GM12878 (cell line): ENCODE data around the gene RIOK1. TPM values are rescaled to one million over a fixed set of nuclear protein-coding genes. Genes with fewer than 3 reads are reported as not detected.

Experiments used
- ATAC-seq: fragments of 200-7000 bp; cut with Tn5 transposase; 3 replicates; pipeline ENCODE4 v1.9.1; 2020; ENCODE audit warnings: mild to moderate bottlenecking, moderate library complexity
- BruUV-seq: library from RNA; stranded (reverse); fragments of 400-500 nt; replicated peaks from 2 replicates; lab custom pipeline; 2021; lab: Mats Ljungman, UMichigan
- CTCF ChIA-PET: fragments of 300-600 bp; sonication (Branson Sonifier 250); formaldehyde crosslinking; extraction: SDS; loops from one replicate; lab custom pipeline; 2021; ENCODE audit warnings: inconsistent platforms; lab: Yijun Ruan, JAX
- POLR2A ChIA-PET: fragments of 350-600 bp; formaldehyde crosslinking; extraction: SDS; loops from one replicate; lab custom pipeline; 2021; ENCODE audit warnings: inconsistent platforms; lab: Charles Lee
- RAD21 ChIA-PET: fragments of 300-600 bp; sonication (Branson Sonifier 250); formaldehyde crosslinking; loops from one replicate; lab custom pipeline; 2023; ENCODE audit warnings: antibody characterized with exemption; ENCODE audit not compliant: unreplicated experiment; lab: Charles Lee
- SMC1A ChIA-PET: fragments of 300-600 bp; sonication (Branson Sonifier 250); formaldehyde crosslinking; loops from one replicate; lab custom pipeline; 2023; ENCODE audit not compliant: unreplicated experiment, uncharacterized antibody; lab: Charles Lee
- DNase-seq: peaks from one replicate; pipeline ENCODE4 v3.0.0-alpha.2; 2011; ENCODE audit warnings: low read depth, low spot score
- FAIRE-seq: peaks from 3 replicates; lab custom pipeline; 2011; peaks lifted over from hg19 to GRCh38; lab: Jason Lieb, UNC
- H2AFZ ChIP-seq: 2 replicates; pipeline ENCODE4 v1.6.0; 2011; ENCODE audit warnings: low read depth, low read length, control low read depth; ENCODE audit not compliant: control insufficient read depth
- H3K27ac ChIP-seq: 2 replicates; pipeline ENCODE4 v1.5.1; 2011; ENCODE audit warnings: control low read depth; ENCODE audit not compliant: control insufficient read depth, insufficient read depth
- H3K27me3 ChIP-seq, 2 experiments: replicated peaks in 1 of 2; 2 replicates each; pipeline versions ENCODE4 v1.6.0 to v1.6.1; 2011; ENCODE audit warnings: low read length in 1 of 2; ENCODE audit not compliant: control insufficient read depth in 2 of 2, insufficient read depth in 2 of 2
- H3K36me3 ChIP-seq, 2 experiments: 2 replicates each; pipeline ENCODE4 v1.5.1; 2011; ENCODE audit warnings: low read length in 1 of 2; ENCODE audit not compliant: control insufficient read depth in 2 of 2, insufficient read depth in 2 of 2
- H3K4me1 ChIP-seq: 2 replicates; pipeline ENCODE4 v1.6.1; 2011; ENCODE audit warnings: mild to moderate bottlenecking, low read length, moderate library complexity, mixed read lengths; ENCODE audit not compliant: control insufficient read depth, insufficient read depth
- H3K4me2 ChIP-seq: 2 replicates; pipeline ENCODE4 v1.6.0; 2011; ENCODE audit warnings: control low read depth; ENCODE audit not compliant: control insufficient read depth, insufficient read depth
- H3K4me3 ChIP-seq: fragments of 200-600 bp; sonication (generic); 2 replicates; pipeline ENCODE4 v1.5.1; 2016
- H3K79me2 ChIP-seq: 2 replicates; pipeline ENCODE4 v1.6.0; 2011; ENCODE audit warnings: low read length; ENCODE audit not compliant: control insufficient read depth, insufficient read depth
- H3K9ac ChIP-seq: 2 replicates; pipeline ENCODE4 v1.8.0; 2011; ENCODE audit warnings: low read length, control low read depth, mixed read lengths; ENCODE audit not compliant: control insufficient read depth, insufficient read depth
- H3K9me3 ChIP-seq: replicated peaks from 3 replicates; pipeline ENCODE4 v1.5.1; 2011; ENCODE audit warnings: mild to moderate bottlenecking, low read length; ENCODE audit not compliant: control insufficient read depth, insufficient read depth
- H4K20me1 ChIP-seq: 2 replicates; pipeline ENCODE4 v1.6.0; 2011; ENCODE audit not compliant: control insufficient read depth, insufficient read depth
- CREB1 ChIP-seq: IDR thresholded peaks from 2 replicates; pipeline ENCODE4 v1.6.1; 2012; ENCODE audit warnings: low read depth, mild to moderate bottlenecking, inconsistent platforms
- ESRRA ChIP-seq: IDR thresholded peaks from 2 replicates; pipeline ENCODE4 v1.6.1; 2012; ENCODE audit warnings: mild to moderate bottlenecking, low read length, improper control_type of control experiment
- NR2C2 ChIP-seq: IDR thresholded peaks from 2 replicates; pipeline ENCODE4 v1.6.1; 2011; ENCODE audit warnings: borderline replicate concordance, low read depth; ENCODE audit not compliant: control insufficient read depth, insufficient read length
- SP1 ChIP-seq: IDR thresholded peaks from one replicate; pipeline ENCODE4 v1.6.1; 2011; ENCODE audit warnings: low read depth, low read length
- SREBF2 ChIP-seq: IDR thresholded peaks from 2 replicates; pipeline ENCODE4 v1.6.1; 2012; ENCODE audit warnings: mild to moderate bottlenecking, low read length
- SRF ChIP-seq, 2 experiments: IDR thresholded peaks; 2 replicates each; pipeline ENCODE4 v1.6.1; 2011; ENCODE audit warnings: low read depth in 2 of 2, low read length in 2 of 2, mild to moderate bottlenecking in 1 of 2, moderate library complexity in 1 of 2
- STAT1 ChIP-seq: fragments of 450-650 bp; conservative IDR thresholded peaks from 2 replicates; pipeline ENCODE4 v1.6.1; 2014; ENCODE audit warnings: antibody characterized with exemption, mild to moderate bottlenecking
- STAT3 ChIP-seq: IDR thresholded peaks from 2 replicates; pipeline ENCODE4 v1.6.1; 2011; ENCODE audit warnings: low read depth, low read length, improper control_type of control experiment
- ZNF207 ChIP-seq: fragments of 450-650 bp; IDR thresholded peaks from 2 replicates; pipeline ENCODE4 v1.6.1; 2014; ENCODE audit warnings: antibody characterized with exemption, mild to moderate bottlenecking, borderline replicate concordance
- ZNF274 ChIP-seq: IDR thresholded peaks from one replicate; pipeline ENCODE4 v1.8.0; 2011; ENCODE audit not compliant: insufficient read length, insufficient read depth
- WGBS: methylation state at CpG from one replicate; pipeline ENCODE4 v1.1.6; 2016; ENCODE audit warnings: low lambda C conversion rate; ENCODE audit not compliant: insufficient replicate concordance, insufficient coverage; ENCODE audit errors: missing lambda C conversion rate; 5-methylcytosine and 5-hydroxymethylcytosine counted together
- in situ Hi-C: fragments of 300-500 bp; cut with MboI; formaldehyde crosslinking; loops from 9 replicates; pipeline ENCODE4 v1.14.3; 2018; ENCODE audit warnings: mixed read lengths
- intact Hi-C: fragments of 100-400 bp; cut with micrococcal nuclease; formaldehyde crosslinking; loops from one replicate; pipeline ENCODE4 v1.14.2; 2022; ENCODE audit not compliant: unreplicated experiment
- polyA plus RNA-seq, 11 experiments: library from polyadenylated mRNA; depleted of rRNA in 4 of 11; unstranded in 6 of 11; stranded (reverse) in 5 of 11; fragments of >200 nt; fragmentation: Nextera tagmentation in 4 of 11; fragmentation: Illumina TruSeq in 1 of 11; extraction: Ambion mirVana in 4 of 11; extraction: Trizol in 1 of 11; gene quantifications; 1 replicate in 1 of 11; 2 replicates in 10 of 11; pipeline versions ENCODE4 v1.2.1 to v1.2.3, GENCODE V29; 2011 to 2016; ENCODE audit warnings: inconsistent platforms in 2 of 11, missing spikeins in 2 of 11, low read depth in 1 of 11
- total RNA-seq, 4 experiments: library from RNA; depleted of rRNA in 3 of 4; stranded (reverse); fragments of >200 nt in 3 of 4; fragmentation: Illumina TruSeq in 1 of 4; extraction: Trizol in 1 of 4; gene quantifications; 2 replicates each; pipeline versions ENCODE4 v1.2.1 to v1.2.3, GENCODE V29; 2013 to 2021
- TF ChIP-seq, protein P1 (sequence below): IDR thresholded peaks from 2 replicates; pipeline ENCODE4 v1.6.1; 2012; ENCODE audit warnings: low read length, inconsistent platforms
- TF ChIP-seq, protein P2 (sequence below): IDR thresholded peaks from 2 replicates; pipeline ENCODE4 v1.6.1; 2012; ENCODE audit warnings: low read depth, low read length, improper control_type of control experiment
- TF ChIP-seq, protein P3 (sequence below): IDR thresholded peaks from 2 replicates; pipeline ENCODE4 v1.6.1; 2011; ENCODE audit warnings: borderline replicate concordance, low read depth, mild to moderate bottlenecking, moderate library complexity, low read length; ENCODE audit not compliant: insufficient read depth, poor library complexity, severe bottlenecking
- TF ChIP-seq, protein P4 (sequence below): fragments of 450-650 bp; conservative IDR thresholded peaks from 2 replicates; pipeline ENCODE4 v1.6.1; 2017; ENCODE audit warnings: mild to moderate bottlenecking, moderate library complexity

The RIOK1 gene
- total and polyA plus RNA-seq, 10 of the 15 experiments (the other 5 are each of a cell fraction or from before 2014, with no cell fraction given): 16.1 to 44.6 (median 33.7) TPM

DNA sequence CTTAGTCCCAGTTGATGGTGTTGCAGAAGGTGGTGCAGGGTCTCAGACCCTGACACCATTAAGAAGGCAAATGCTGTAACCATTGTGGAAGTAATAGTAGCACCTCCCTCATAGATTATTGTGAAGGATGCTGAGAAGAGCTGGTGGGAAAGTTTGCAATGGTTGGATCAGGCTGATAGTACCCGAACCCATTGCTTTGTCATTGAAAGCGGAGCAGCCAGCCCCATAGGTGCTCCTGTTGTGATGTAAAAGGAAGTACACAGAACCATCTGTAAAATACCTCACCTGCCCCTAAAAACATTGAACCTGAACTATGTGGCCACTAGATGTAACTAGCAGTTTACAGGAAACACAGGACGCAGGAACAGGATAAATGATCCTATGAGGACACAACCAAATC is 31.5 kb downstream of the RIOK1 start (continued):
- TF ChIP-seq ZNF207 (no peak), SP1 (no peak), SREBF2 (no peak), SRF (IDR thresholded peaks at IDR 0.05; ENCODE audit: low read depth in 2 of 2, low read length in 2 of 2) (no peak), STAT3 (no peak)
- TF ChIP-seq, protein P1, sequence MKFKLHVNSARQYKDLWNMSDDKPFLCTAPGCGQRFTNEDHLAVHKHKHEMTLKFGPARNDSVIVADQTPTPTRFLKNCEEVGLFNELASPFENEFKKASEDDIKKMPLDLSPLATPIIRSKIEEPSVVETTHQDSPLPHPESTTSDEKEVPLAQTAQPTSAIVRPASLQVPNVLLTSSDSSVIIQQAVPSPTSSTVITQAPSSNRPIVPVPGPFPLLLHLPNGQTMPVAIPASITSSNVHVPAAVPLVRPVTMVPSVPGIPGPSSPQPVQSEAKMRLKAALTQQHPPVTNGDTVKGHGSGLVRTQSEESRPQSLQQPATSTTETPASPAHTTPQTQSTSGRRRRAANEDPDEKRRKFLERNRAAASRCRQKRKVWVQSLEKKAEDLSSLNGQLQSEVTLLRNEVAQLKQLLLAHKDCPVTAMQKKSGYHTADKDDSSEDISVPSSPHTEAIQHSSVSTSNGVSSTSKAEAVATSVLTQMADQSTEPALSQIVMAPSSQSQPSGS: no peak
- TF ChIP-seq, protein P2, sequence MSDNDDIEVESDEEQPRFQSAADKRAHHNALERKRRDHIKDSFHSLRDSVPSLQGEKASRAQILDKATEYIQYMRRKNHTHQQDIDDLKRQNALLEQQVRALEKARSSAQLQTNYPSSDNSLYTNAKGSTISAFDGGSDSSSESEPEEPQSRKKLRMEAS: no peak

DNA sequence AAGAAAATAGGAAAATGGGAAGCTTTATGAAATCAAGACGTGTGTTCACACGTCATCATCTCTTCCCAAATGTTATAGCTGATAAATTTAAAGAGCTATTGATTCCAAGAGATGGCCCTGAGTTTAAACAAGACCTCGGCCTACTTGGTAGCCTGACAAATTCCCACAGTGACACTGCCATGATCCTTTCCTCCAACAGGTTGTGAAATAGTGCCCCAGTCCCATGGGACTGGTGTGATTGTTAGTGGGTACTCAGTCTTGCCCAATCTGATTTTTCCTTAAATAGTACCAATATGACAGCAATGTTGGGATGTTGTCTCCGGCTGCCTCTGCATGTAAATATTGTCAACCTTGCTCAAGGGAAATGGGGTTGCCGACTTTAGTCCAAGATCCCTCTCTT is 34.5 kb downstream of the RIOK1 start:
- Histone ChIP-seq H3K79me2 (no peaks in the 10 kb centered on the region), H3K36me3 (no peaks in the 10 kb centered on the region; a peak in 1 of 4 replicates), H3K9me3 (no peaks in the 10 kb centered on the region), H3K4me3 (no peak overlapping the region)
- POLR2A ChIA-PET: no interaction called here
- no peak for ATAC-seq
- in situ Hi-C loops: no loop called here
- SMC1A ChIA-PET: interaction anchor here (1.2 kb wide), 1 partner anchor 34 kb away, joined by 3 read pairs; the partner anchor contains the start of genes CAGE1 and RIOK1
- RAD21 ChIA-PET: no interaction called here
- no peak for TF ChIP-seq NR2C2
- no peak for TF ChIP-seq ZNF207
- TF ChIP-seq CREB1: no peak
- TF ChIP-seq, protein P3, sequence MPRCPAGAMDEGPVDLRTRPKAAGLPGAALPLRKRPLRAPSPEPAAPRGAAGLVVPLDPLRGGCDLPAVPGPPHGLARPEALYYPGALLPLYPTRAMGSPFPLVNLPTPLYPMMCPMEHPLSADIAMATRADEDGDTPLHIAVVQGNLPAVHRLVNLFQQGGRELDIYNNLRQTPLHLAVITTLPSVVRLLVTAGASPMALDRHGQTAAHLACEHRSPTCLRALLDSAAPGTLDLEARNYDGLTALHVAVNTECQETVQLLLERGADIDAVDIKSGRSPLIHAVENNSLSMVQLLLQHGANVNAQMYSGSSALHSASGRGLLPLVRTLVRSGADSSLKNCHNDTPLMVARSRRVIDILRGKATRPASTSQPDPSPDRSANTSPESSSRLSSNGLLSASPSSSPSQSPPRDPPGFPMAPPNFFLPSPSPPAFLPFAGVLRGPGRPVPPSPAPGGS: no peak
- no peak for TF ChIP-seq ESRRA
- TF ChIP-seq STAT1: no peak
- TF ChIP-seq, protein P4, sequence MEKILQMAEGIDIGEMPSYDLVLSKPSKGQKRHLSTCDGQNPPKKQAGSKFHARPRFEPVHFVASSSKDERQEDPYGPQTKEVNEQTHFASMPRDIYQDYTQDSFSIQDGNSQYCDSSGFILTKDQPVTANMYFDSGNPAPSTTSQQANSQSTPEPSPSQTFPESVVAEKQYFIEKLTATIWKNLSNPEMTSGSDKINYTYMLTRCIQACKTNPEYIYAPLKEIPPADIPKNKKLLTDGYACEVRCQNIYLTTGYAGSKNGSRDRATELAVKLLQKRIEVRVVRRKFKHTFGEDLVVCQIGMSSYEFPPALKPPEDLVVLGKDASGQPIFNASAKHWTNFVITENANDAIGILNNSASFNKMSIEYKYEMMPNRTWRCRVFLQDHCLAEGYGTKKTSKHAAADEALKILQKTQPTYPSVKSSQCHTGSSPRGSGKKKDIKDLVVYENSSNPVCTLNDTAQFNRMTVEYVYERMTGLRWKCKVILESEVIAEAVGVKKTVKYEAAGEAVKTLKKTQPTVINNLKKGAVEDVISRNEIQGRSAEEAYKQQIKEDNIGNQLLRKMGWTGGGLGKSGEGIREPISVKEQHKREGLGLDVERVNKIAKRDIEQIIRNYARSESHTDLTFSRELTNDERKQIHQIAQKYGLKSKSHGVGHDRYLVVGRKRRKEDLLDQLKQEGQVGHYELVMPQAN: no peak
- TF ChIP-seq ZNF274: no peak
- TF ChIP-seq, all 136 proteins: peak for 0
- H3K4me2 ChIP-seq: no peak overlapping the region
- no peaks in the 10 kb centered on the region for H4K20me1 ChIP-seq
- DNase-seq (no peak), FAIRE-seq (no peak)
- 65% methylated on average over 5 of the region's 5 CpGs for WGBS
- CTCF ChIA-PET: interaction anchor here (0.6 kb wide), 1 partner anchor 794 kb away, joined by 6 read pairs; no protein-coding TSS in a partner anchor
- no TSS peak for BruUV-seq
- H3K27me3 ChIP-seq: no peaks in the 10 kb centered on the region
- H3K27ac ChIP-seq: no peak overlapping the region
- intact Hi-C loops: loop anchor here (10.0 kb wide), 1 partner anchor 191 kb away; no protein-coding TSS in a partner anchor
- H3K4me1 ChIP-seq: no peaks in the 10 kb centered on the region
- no peak overlapping the region for H2AFZ ChIP-seq
- no peak overlapping the region for H3K9ac ChIP-seq
